HS-27A (cell line): ENCODE results near the gene COQ5.
A peak's percentile ranks its signal among the peaks of the same experiment; 100 is the strongest.
"Not testable (repeated sequence)": the region's sequence is repeated elsewhere in the genome, so short reads cannot be mapped to it uniquely, and the experiment has no call there.

Experiments
- DNase-seq: peaks from one replicate; pipeline ENCODE4 v3.0.0-alpha.2; 2012; ENCODE audit warnings: low read depth, missing footprints

COQ5 gene

GRCh38 chr12:120529641-120530417 is 871 bp upstream of the COQ5 start:
- DNase-seq = no peak

- no peak for DNase-seq
Measured at GRCh38 chr12:120522568-120522967, 6.4 kb downstream of the COQ5 start.

GRCh38 chr12:120519324-120519723 is 9.6 kb downstream of the COQ5 start:
- DNase-seq = not testable (repeated sequence)

GRCh38 chr12:120515496-120515895 is 13.5 kb downstream of the COQ5 start:
- no peak for DNase-seq

- DNase-seq = no peak
Measured at GRCh38 chr12:120514002-120514401, 15.0 kb downstream of the COQ5 start.

GRCh38 chr12:120508537-120508936 is 20.4 kb downstream of the COQ5 start:
- no peak for DNase-seq

- no peak for DNase-seq
Measured at GRCh38 chr12:120504587-120504986, 24.4 kb downstream of the COQ5 start.

- DNase-seq = no peak
Measured at GRCh38 chr12:120500581-120500980, 28.4 kb downstream of the COQ5 start.

GRCh38 chr12:120498870-120499515 is 30.0 kb downstream of the COQ5 start:
- DNase-seq = no peak

GRCh38 chr12:120497524-120498150 is 31.3 kb downstream of the COQ5 start:
- no peak for DNase-seq

GRCh38 chr12:120496413-120497340 is 32.3 kb downstream of the COQ5 start:
- no peak for DNase-seq

GRCh38 chr12:120495731-120496412 is 33.1 kb downstream of the COQ5 start, which contains the start of gene DYNLL1:
TSS of gene DYNLL1 (plus strand) at chr12:120496113. CDS start at chr12:120496422, 309 bp downstream.
- peak; percentile 90 for DNase-seq

GRCh38 chr12:120495186-120495730 is 33.7 kb downstream of the COQ5 start:
- DNase-seq = no peak

GRCh38 chr12:120490833-120491512 is 38.0 kb downstream of the COQ5 start:
- no peak for DNase-seq

- no peak for DNase-seq
Measured at GRCh38 chr12:120490325-120490724, 38.6 kb downstream of the COQ5 start.

- no peak for DNase-seq
Measured at GRCh38 chr12:120489018-120489417, 39.9 kb downstream of the COQ5 start.

- no peak for DNase-seq
Measured at GRCh38 chr12:120488057-120488640, 40.8 kb downstream of the COQ5 start.

- DNase-seq = not testable (repeated sequence)
Measured at GRCh38 chr12:120487552-120487951, 41.4 kb downstream of the COQ5 start.

- no peak for DNase-seq
Measured at GRCh38 chr12:120485961-120486881, 42.7 kb downstream of the COQ5 start.
